Measurements from ENCODE around the gene SERGEF. TPM values are rescaled to one million over a fixed set of nuclear protein-coding genes. Genes with fewer than 3 reads are reported as not detected.

Gene SERGEF
- total and polyA plus RNA-seq, 12 donors, result 14.8 to 105 (median 19.9) TPM

- H3K9me3 ChIP-seq, result no peaks in the 10 kb centered on the region
- no peak for ATAC-seq
Measured at GRCh38 chr11:17781626-17782025, 231.2 kb downstream of the SERGEF start.

GRCh38 chr11:17781221-17781620, 231.6 kb downstream of the SERGEF start:
- no peak for DNase-seq
- WGBS, 2 donors, result 84 to 91% methylated on average over 12 of the region's 12 CpGs

More at GRCh38 chr11:17781626-17782025, 231.2 kb downstream of the SERGEF start:
- H3K4me1 ChIP-seq, result no peaks in the 10 kb centered on the region
- H3K4me3 ChIP-seq, result no peak overlapping the region
- DNase-seq, result no peak
- TF ChIP-seq, protein P1, sequence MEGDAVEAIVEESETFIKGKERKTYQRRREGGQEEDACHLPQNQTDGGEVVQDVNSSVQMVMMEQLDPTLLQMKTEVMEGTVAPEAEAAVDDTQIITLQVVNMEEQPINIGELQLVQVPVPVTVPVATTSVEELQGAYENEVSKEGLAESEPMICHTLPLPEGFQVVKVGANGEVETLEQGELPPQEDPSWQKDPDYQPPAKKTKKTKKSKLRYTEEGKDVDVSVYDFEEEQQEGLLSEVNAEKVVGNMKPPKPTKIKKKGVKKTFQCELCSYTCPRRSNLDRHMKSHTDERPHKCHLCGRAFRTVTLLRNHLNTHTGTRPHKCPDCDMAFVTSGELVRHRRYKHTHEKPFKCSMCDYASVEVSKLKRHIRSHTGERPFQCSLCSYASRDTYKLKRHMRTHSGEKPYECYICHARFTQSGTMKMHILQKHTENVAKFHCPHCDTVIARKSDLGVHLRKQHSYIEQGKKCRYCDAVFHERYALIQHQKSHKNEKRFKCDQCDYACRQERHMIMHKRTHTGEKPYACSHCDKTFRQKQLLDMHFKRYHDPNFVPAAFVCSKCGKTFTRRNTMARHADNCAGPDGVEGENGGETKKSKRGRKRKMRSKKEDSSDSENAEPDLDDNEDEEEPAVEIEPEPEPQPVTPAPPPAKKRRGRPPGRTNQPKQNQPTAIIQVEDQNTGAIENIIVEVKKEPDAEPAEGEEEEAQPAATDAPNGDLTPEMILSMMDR (IDR thresholded peaks at IDR 0.05), result no peak
- no peak overlapping the region for H3K27ac ChIP-seq
- no peaks in the 10 kb centered on the region for H3K36me3 ChIP-seq
- 92 to 93% methylated on average over 12 of the region's 12 CpGs for WGBS, 2 donors
- H3K27me3 ChIP-seq, result no peaks in the 10 kb centered on the region
- intact Hi-C loops (cut with DNase I), result no loop called here

DNA sequence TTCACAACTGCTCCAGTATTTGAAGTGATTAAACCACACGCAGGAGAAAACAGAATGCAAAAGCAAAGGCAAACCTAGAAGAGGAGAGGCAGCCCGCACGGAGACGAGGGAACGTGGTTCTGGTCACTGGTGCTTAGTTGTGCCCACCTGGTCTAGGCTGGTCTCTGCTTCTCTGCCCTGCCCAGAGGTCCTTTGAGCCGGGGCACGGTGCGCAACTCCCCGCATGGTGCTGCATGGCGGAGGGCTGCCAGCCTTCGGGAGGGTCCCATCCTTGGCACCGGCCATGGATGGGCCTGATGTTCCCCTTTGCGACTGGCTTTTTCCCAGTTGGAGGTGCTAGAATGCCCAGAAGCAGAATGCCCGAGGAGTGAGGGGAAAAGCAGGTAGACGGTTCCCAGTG, 232.2 kb downstream of the SERGEF start:
- Histone ChIP-seq H3K4me1 (no peaks in the 10 kb centered on the region), H3K36me3 (no peaks in the 10 kb centered on the region), H3K9me3 (no peaks in the 10 kb centered on the region), H3K27me3 (no peaks in the 10 kb centered on the region), H3K27ac (no peak overlapping the region), H3K4me3 (no peak overlapping the region)
- 93 to 97% methylated on average over 15 of the region's 15 CpGs for WGBS, 2 donors
- DNase-seq (no peak), ATAC-seq (no peak)
- intact Hi-C loops (cut with DNase I), result no loop called here
- TF ChIP-seq, protein P1 (IDR thresholded peaks at IDR 0.05), result no peak

More at GRCh38 chr11:17781221-17781620, 231.6 kb downstream of the SERGEF start:
- no peak overlapping the region for H3K4me3 ChIP-seq
- intact Hi-C loops (cut with DNase I), result no loop called here
- no peaks in the 10 kb centered on the region for H3K4me1 ChIP-seq
- TF ChIP-seq, protein P1 (IDR thresholded peaks at IDR 0.05), result no peak
- H3K27ac ChIP-seq, result no peak overlapping the region
- no peaks in the 10 kb centered on the region for H3K36me3 ChIP-seq
- no peaks in the 10 kb centered on the region for H3K9me3 ChIP-seq
- ATAC-seq, result no peak
- no peaks in the 10 kb centered on the region for H3K27me3 ChIP-seq

- no peaks in the 10 kb centered on the region for H3K36me3 ChIP-seq
- H3K9me3 ChIP-seq, result no peaks in the 10 kb centered on the region
- DNase-seq (no peak), ATAC-seq (no peak)
- no peaks in the 10 kb centered on the region for H3K4me1 ChIP-seq
- H3K27me3 ChIP-seq, result no peaks in the 10 kb centered on the region
- H3K27ac ChIP-seq, result no peak overlapping the region
- TF ChIP-seq, protein P1 (IDR thresholded peaks at IDR 0.05), result no peak
- intact Hi-C loops (cut with DNase I), result no loop called here
- WGBS, 2 donors, result 91 to 94% methylated on average over 14 of the region's 14 CpGs
- no peak overlapping the region for H3K4me3 ChIP-seq
Measured at GRCh38 chr11:17779861-17780594, 232.8 kb downstream of the SERGEF start.

Data from heart right ventricle (tissue), 16 donors.